Thyroid gland (tissue), 4 donors: ENCODE data around the gene SLC38A11. TPM values are rescaled to one million over a fixed set of nuclear protein-coding genes. Genes with fewer than 3 reads are reported as not detected.
"Not testable (repeated sequence)": the region's sequence is repeated elsewhere in the genome, so short reads cannot be mapped to it uniquely, and the experiment has no call there.

Experiments used
- DNase-seq, 2 donors: peaks; one replicate each; pipeline ENCODE4 v3.0.0-alpha.2; 2019
- H3K27ac ChIP-seq, 3 donors: fragments of 200-600 bp; sonication (generic); 1 replicate in 2 of 3; 2 replicates in 1 of 3; pipeline ENCODE4 v1.5.1; 2016 to 2019; ENCODE audit warnings: mild to moderate bottlenecking in 1 of 3, moderate library complexity in 1 of 3
- H3K27me3 ChIP-seq: fragments of 200-600 bp; sonication (generic); one replicate; pipeline ENCODE4 v1.5.1; 2019
- H3K36me3 ChIP-seq, 2 donors: fragments of 200-600 bp; sonication (generic); one replicate each; pipeline ENCODE4 v1.5.1; 2016 to 2019
- H3K4me1 ChIP-seq, 2 donors: fragments of 200-600 bp; sonication (generic); one replicate each; pipeline ENCODE4 v1.5.1; 2017 to 2019
- H3K4me3 ChIP-seq, 3 donors: fragments of 200-600 bp; sonication (generic); replicated peaks in 1 of 3; 1 replicate in 2 of 3; 2 replicates in 1 of 3; pipeline ENCODE4 v1.5.1; 2016; ENCODE audit warnings: mild to moderate bottlenecking in 1 of 3
- H3K9me3 ChIP-seq: fragments of 200-600 bp; sonication (generic); one replicate; pipeline ENCODE4 v1.5.1; 2017
- CTCF ChIP-seq, 6 experiments: fragments of 200-600 bp in 3 of 6; fragments of 450-650 bp in 3 of 6; sonication (generic) in 3 of 6; IDR thresholded peaks; one replicate each; pipeline ENCODE4 v1.5.1; 2016 to 2019; ENCODE audit warnings: antibody characterized with exemption in 6 of 6, mild to moderate bottlenecking in 2 of 6, inconsistent platforms in 1 of 6, moderate library complexity in 1 of 6
- POLR2A ChIP-seq, 2 donors: fragments of 450-650 bp; IDR thresholded peaks; one replicate each; pipeline ENCODE4 v1.6.1; 2017; ENCODE audit warnings: antibody characterized with exemption in 2 of 2, mild to moderate bottlenecking in 2 of 2, moderate library complexity in 1 of 2
- WGBS, 2 donors: methylation state at CpG; one replicate each; pipeline ENCODE4 v1.1.5; 2017; 5-methylcytosine and 5-hydroxymethylcytosine counted together
- intact Hi-C: fragments of 100-400 bp; cut with DNase I; formaldehyde crosslinking; loops from one replicate; pipeline ENCODE4 v1.15.1; 2023
- total RNA-seq, 4 donors: library from RNA; depleted of rRNA; stranded (reverse); fragments of >200 nt; gene quantifications; one replicate each; pipeline ENCODE4 v1.2.3, GENCODE V29; 2016

The SLC38A11 gene
- total RNA-seq, 4 donors from 2014 or later: 1.2 to 3.7 TPM; not detected in 2

GRCh38 chr2:164868563-164869419 lies 86.5 kb downstream of the SLC38A11 start:
- H3K4me3 ChIP-seq: no peak overlapping the region
- H3K27me3 ChIP-seq: no peaks in the 10 kb centered on the region
- intact Hi-C loops: no loop called here
- no peak overlapping the region for H3K27ac ChIP-seq
- WGBS, 2 donors: 86 to 90% methylated on average over 5 of the region's 5 CpGs
- no peak for DNase-seq
- TF ChIP-seq POLR2A (IDR thresholded peaks at IDR 0.05) (no peak), CTCF (IDR thresholded peaks at IDR 0.05) (no peak)
- H3K36me3 ChIP-seq: no peaks in the 10 kb centered on the region
- H3K9me3 ChIP-seq: no peaks in the 10 kb centered on the region
- no peaks in the 10 kb centered on the region for H3K4me1 ChIP-seq

- no peaks in the 10 kb centered on the region for H3K4me1 ChIP-seq
- TF ChIP-seq POLR2A (IDR thresholded peaks at IDR 0.05) (no peak), CTCF (IDR thresholded peaks at IDR 0.05) (no peak)
- H3K9me3 ChIP-seq: no peaks in the 10 kb centered on the region
- DNase-seq: no peak
- no peaks in the 10 kb centered on the region for H3K27me3 ChIP-seq
- no peak overlapping the region for H3K27ac ChIP-seq
- no peak overlapping the region for H3K4me3 ChIP-seq
- H3K36me3 ChIP-seq: no peaks in the 10 kb centered on the region
- intact Hi-C loops: no loop called here
- WGBS, 2 donors: 60% methylated on average over 3 of the region's 3 CpGs
Observed at GRCh38 chr2:164867779-164868397, 87.4 kb downstream of the SLC38A11 start.

GRCh38 chr2:164866381-164866780 lies 88.9 kb downstream of the SLC38A11 start:
- intact Hi-C loops, H3K27ac ChIP-seq, H3K4me1 ChIP-seq, DNase-seq, H3K27me3 ChIP-seq, H3K36me3 ChIP-seq, H3K9me3 ChIP-seq, H3K4me3 ChIP-seq: not testable (repeated sequence)
- 83 to 86% methylated on average over 1 of the region's 1 CpG for whole genome bisulfite sequencing, 2 donors

- H3K36me3 ChIP-seq: no peaks in the 10 kb centered on the region
- no peaks in the 10 kb centered on the region for H3K9me3 ChIP-seq
- no peak overlapping the region for H3K27ac ChIP-seq
- intact Hi-C loops: no loop called here
- H3K4me3 ChIP-seq: no peak overlapping the region
- H3K4me1 ChIP-seq: no peaks in the 10 kb centered on the region
- DNase-seq: no peak
- no peak for TF ChIP-seq CTCF (IDR thresholded peaks at IDR 0.05)
- no peaks in the 10 kb centered on the region for H3K27me3 ChIP-seq
Observed at GRCh38 chr2:164860694-164861042, 94.7 kb downstream of the SLC38A11 start.

GRCh38 chr2:164859906-164860693 lies 95.2 kb downstream of the SLC38A11 start:
- WGBS, 2 donors: 92 to 94% methylated on average over 4 of the region's 4 CpGs
- H3K9me3 ChIP-seq, H3K4me1 ChIP-seq, H3K27ac ChIP-seq, H3K4me3 ChIP-seq, H3K36me3 ChIP-seq, DNase-seq, H3K27me3 ChIP-seq, intact Hi-C loops: not testable (repeated sequence)
